Endometrial microvascular endothelial cells (primary cell): ENCODE measurements around the gene TELO2. TPM values are rescaled to one million over a fixed set of nuclear protein-coding genes. Genes with fewer than 3 reads are reported as not detected.

Experiments used
- in situ Hi-C: cut with HindIII; loops from 2 replicates; pipeline ENCODE4 v1.10.0; 2017; ENCODE audit warnings: low sequenced_read_pairs, low pct_unique_long_range_greater_than_20kb; ENCODE audit errors: inconsistent ontology term
- total RNA-seq: library from RNA; depleted of rRNA; stranded (reverse); fragments of >200 nt; gene quantifications from one replicate; pipeline ENCODE4 v1.2.3, GENCODE V29; 2015; ENCODE audit errors: inconsistent ontology term

Gene TELO2
- total RNA-seq, 1 donor from 2014 or later: 21.8 TPM

DNA sequence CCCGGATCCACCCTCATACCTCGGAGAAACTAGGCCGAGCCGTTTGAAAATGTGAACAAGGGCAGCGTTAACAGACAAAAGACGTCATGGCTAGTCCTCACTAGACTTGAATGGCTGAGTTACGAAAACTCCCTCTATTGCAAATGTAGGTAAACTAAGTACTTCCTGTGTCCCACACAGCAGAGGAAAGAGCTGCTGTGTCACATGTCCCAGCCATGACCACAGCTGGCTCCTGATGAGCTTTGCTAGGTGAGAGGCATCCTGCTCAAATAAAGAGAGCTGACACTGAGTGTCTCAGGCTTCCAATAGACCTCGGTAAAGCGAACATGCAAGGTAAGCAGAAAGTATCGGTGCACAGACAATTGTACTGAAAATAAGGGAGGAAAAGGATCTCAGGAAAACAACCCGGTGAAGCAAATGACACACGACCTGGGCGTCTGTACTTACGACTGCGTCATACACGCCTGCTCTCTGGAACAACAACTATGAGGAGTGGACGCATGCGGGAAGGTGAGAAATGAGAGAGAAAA lies 66.4 kb downstream of the TELO2 start:
- in situ Hi-C loops: no loop called here

Other genes with a start within 250 kb of the TELO2 start
- not detected for gene TPSD1, start 237.3 kb upstream of the TELO2 start, total RNA-seq
- gene UBE2I, start 183.7 kb upstream of the TELO2 start, total RNA-seq: 62.4 TPM
- gene BAIAP3, start 159.7 kb upstream of the TELO2 start, total RNA-seq: 0.74 TPM
- gene TSR3, start 141.5 kb upstream of the TELO2 start, total RNA-seq: 91.1 TPM
- 53.3 TPM for gene GNPTG, start 141.4 kb upstream of the TELO2 start, total RNA-seq
- 9.8 TPM for gene UNKL, start 78.7 kb upstream of the TELO2 start, total RNA-seq
- 24.6 TPM for gene UQCC4, start 72.6 kb upstream of the TELO2 start, total RNA-seq
- not detected for gene PERCC1, start 62.3 kb upstream of the TELO2 start, total RNA-seq
- not detected for gene CCDC154, start 48.8 kb upstream of the TELO2 start, total RNA-seq
- 43.0 TPM for gene CLCN7, start 18.3 kb upstream of the TELO2 start, total RNA-seq
- 2.3 TPM for gene PTX4, start 4.4 kb upstream of the TELO2 start, total RNA-seq
- gene TMEM204, start 40.3 kb downstream of the TELO2 start, total RNA-seq: 17.6 TPM
- 9.6 TPM for gene IFT140, start 118.7 kb downstream of the TELO2 start, total RNA-seq
- gene CRAMP1, start 119.0 kb downstream of the TELO2 start, total RNA-seq: 6.1 TPM
- 85.9 TPM for gene JPT2, start 184.9 kb downstream of the TELO2 start, total RNA-seq
- 35.8 TPM for gene MAPK8IP3, start 212.8 kb downstream of the TELO2 start, total RNA-seq